AG09319 (cell line): ENCODE measurements around the gene FRMD6.

Source experiments
- DNase-seq: peaks from one replicate; pipeline ENCODE4 v3.0.0-alpha.2; 2010; ENCODE audit warnings: low read depth; ENCODE audit errors: extremely low read depth
- TF ChIP-seq, protein P1 (sequence below): IDR thresholded peaks from 2 replicates; pipeline ENCODE4 v1.5.1; 2011; ENCODE audit warnings: low read depth, mild to moderate bottlenecking, inconsistent platforms, low read length, moderate library complexity

The FRMD6 gene

DNA sequence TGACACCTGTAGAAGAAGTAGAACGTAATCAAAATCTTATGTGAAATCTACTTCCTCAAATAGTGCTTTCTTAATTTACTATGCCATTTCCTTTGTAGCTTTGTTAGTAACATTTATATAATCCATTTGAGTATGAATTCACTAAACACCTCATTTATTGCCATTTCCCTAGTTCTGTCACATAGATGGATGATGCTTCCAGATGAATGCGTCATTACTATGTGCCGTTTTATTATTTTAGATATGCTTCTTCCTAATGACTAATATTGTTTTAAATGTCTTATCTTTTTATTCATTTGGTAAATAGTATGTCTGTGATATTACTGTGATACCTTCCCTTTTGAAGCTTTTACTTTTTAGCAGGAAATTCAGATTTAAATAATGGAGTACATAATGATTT, 14.4 kb downstream of the FRMD6 start:
- TF ChIP-seq, protein P1, sequence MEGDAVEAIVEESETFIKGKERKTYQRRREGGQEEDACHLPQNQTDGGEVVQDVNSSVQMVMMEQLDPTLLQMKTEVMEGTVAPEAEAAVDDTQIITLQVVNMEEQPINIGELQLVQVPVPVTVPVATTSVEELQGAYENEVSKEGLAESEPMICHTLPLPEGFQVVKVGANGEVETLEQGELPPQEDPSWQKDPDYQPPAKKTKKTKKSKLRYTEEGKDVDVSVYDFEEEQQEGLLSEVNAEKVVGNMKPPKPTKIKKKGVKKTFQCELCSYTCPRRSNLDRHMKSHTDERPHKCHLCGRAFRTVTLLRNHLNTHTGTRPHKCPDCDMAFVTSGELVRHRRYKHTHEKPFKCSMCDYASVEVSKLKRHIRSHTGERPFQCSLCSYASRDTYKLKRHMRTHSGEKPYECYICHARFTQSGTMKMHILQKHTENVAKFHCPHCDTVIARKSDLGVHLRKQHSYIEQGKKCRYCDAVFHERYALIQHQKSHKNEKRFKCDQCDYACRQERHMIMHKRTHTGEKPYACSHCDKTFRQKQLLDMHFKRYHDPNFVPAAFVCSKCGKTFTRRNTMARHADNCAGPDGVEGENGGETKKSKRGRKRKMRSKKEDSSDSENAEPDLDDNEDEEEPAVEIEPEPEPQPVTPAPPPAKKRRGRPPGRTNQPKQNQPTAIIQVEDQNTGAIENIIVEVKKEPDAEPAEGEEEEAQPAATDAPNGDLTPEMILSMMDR, result no peak

DNA sequence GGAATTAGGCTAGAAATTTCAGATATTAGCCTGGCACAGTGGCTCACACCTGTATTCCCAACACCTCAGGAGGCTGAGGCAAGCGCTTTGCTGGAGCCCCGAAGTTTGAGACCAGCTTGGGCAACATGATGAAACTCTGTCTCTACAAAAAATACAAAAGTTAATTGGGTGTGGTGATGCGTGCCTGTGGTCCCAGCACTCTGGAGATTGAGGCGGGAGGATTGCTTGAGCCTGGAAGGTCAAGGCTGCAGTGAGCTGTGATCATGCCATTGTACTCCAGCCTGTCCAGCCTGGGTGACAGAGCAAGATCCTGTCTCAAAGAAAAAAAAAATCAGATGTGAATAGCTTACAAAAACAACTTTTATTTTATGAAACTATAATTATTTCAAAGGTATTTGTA, 15.1 kb downstream of the FRMD6 start:
- TF ChIP-seq, protein P1, result no peak
- no peak for DNase-seq

More for the DNA sequence above, 14.4 kb downstream of the FRMD6 start:
- no peak for DNase-seq

DNA sequence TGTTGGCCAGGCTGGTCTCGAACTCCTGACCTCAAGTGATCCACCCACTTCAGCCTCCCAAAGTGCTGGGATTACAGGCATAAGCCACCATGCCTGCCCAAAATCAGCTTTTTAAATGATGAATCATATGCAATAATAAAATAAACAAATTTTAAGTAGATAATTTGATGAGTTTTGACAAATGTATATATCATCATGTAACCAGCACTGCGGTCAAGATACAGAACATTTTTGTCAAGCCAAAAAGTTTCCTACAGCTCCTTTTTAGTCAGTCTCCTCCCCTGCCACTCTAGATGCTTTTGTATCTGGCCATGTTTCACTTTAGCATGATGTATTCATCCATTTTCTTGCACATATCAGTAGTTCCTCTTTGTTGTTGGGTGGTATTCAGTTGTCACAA, 17.2 kb downstream of the FRMD6 start:
- TF ChIP-seq, protein P1, result no peak
- peak; percentile 55 for DNase-seq

DNA sequence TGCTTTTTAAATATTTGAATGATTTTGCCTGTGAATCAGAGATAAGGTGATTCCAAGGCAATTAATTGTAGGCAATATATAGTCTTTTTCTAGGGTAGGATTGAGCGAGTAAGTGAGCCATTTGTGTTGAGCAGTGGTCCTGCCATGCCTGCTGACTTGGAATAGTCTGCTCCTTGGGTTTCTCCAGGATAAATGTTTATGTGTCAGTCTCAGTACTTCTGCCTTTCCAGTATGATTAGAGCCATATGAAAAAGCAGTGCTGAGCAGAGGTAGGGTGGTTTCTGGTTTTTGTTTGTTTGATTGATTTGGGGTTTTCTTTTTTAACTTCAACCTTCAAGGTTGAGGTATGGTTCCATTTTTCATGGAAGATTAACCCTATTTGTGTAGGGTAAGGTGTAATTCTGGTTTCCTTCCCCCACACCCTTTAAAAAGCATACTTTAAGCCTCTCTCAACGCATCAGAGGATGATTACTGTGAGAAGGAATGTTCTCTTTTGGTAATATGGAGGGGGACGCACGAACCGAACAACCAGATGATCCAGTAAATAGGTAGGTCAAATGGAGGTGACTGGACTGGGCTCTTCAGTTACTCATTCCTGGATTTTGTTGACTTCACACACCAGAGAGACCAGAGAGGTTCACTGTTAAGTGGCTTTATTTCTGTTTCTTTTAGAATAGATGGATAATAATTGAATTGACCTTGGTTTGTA, 22.7 kb downstream of the FRMD6 start:
- TF ChIP-seq, protein P1, result no peak
- DNase-seq, result no peak

GRCh38 chr14:51676549-51676948, 24.8 kb downstream of the FRMD6 start:
- TF ChIP-seq, protein P1, result no peak
- no peak for DNase-seq

DNA sequence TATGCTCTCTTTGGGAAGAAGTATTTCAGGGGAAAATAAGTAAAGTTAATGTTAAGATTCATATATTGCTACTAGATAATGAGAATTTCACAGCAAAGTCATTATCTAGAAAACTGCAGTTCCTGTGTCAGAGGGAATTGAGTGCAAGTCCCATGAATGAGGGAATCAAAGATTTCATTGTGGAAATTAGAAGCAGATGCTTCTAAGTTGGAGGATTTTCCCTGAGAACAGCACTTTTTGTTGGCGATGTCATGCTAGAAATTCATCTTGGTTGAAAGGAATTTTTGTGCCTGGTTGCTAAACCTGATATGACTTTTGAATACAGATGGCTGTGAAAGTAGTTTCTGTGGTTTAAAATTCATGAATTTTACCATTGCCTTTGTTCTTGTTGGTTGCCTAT, 25.6 kb downstream of the FRMD6 start:
- TF ChIP-seq, protein P1, result no peak
- DNase-seq, result no peak

DNA sequence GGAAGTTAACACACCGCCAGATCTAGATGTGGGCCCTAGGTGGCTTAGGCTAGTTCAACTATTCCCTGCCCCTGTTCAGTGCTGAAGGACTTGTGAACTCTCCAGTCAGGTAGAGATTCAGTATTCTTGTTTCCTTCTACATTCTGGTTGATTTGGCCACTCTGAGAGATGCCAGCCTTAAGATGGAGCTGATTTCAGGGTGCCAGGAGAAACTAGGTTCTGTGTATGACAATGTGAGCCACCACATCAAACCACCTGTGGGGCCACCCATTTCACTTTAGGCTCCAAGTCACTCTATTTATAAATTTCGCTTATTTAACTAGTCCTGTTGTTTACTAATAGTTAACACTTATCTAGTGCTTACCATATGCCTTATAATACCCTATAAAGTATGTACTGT, 26.0 kb downstream of the FRMD6 start:
- no peak for DNase-seq
- TF ChIP-seq, protein P1, result no peak
